ENCODE data around the gene COPS7A.
"Not testable (repeated sequence)": the region's sequence is repeated elsewhere in the genome, so short reads cannot be mapped to it uniquely, and the experiment has no call there.

The COPS7A gene

DNA sequence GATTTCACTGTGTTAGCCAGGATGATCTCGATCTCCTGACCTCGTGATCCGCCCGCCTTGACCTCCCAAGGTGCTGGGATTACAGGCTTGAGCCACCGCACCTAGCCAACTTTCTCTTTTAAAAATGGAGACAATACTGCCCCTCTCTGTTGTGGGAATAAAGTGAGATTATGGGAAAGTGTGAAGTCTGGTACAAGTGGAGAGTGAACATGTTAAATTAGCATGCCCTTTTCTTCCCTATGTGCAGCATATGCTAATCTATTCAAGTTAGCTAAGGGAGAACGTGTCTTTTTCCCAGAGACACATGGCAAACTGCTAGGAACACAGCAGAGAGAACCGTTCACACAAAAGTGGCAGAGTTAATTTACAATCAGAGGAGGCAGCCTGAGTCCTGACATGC lies 1.5 kb downstream of the COPS7A start:
- DNase-seq (ENCODE audit: low spot score) = no peak
- TF ChIP-seq, protein P1, sequence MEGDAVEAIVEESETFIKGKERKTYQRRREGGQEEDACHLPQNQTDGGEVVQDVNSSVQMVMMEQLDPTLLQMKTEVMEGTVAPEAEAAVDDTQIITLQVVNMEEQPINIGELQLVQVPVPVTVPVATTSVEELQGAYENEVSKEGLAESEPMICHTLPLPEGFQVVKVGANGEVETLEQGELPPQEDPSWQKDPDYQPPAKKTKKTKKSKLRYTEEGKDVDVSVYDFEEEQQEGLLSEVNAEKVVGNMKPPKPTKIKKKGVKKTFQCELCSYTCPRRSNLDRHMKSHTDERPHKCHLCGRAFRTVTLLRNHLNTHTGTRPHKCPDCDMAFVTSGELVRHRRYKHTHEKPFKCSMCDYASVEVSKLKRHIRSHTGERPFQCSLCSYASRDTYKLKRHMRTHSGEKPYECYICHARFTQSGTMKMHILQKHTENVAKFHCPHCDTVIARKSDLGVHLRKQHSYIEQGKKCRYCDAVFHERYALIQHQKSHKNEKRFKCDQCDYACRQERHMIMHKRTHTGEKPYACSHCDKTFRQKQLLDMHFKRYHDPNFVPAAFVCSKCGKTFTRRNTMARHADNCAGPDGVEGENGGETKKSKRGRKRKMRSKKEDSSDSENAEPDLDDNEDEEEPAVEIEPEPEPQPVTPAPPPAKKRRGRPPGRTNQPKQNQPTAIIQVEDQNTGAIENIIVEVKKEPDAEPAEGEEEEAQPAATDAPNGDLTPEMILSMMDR (IDR thresholded peaks at IDR 0.05) = no peak
- Histone ChIP-seq H3K27ac (no peak overlapping the region), H3K4me3 (no peak overlapping the region)

DNA sequence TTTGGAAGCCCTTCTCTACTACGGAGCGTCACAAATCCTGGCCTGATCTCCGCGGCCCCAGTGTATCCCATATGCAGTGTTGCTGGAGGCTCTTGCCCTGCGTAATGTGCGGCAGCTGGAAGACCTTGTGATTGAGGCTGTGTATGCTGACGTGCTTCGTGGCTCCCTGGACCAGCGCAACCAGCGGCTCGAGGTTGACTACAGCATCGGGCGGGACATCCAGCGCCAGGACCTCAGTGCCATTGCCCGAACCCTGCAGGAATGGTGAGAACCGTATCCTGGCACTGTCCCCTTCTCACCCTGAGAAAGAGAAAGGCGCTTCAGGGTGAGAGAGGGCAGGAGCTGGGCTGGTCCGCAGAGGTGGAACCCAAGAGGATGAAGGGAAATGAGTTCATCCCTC lies 5.3 kb downstream of the COPS7A start:
- no peak overlapping the region for H3K4me3 ChIP-seq
- no peak overlapping the region for H3K27ac ChIP-seq
- TF ChIP-seq, protein P1 (IDR thresholded peaks at IDR 0.05) = no peak
- no peak for DNase-seq (ENCODE audit: low spot score)

DNA sequence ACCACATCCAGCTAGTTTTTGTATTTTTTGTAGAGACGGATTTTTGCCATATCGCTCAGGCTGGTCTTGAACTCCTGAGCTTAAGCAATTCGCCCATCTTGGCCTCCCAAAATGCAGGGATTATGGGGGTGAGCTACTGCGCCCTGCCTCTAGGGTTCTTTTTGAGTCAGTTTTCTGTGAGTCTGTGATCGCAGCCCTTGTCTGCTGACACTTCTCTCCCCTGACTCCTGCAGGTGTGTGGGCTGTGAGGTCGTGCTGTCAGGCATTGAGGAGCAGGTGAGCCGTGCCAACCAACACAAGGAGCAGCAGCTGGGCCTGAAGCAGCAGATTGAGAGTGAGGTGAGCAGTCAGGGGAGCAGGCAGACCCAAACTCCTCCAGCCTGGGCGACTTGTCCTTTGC lies 6.3 kb downstream of the COPS7A start:
- H3K27ac ChIP-seq = no peak overlapping the region
- DNase-seq (ENCODE audit: low spot score) = no peak

GRCh38 chr12:6734506-6735387 lies 10.9 kb downstream of the COPS7A start:
- Histone ChIP-seq H3K27ac (no peak overlapping the region), H3K4me3 (no peak overlapping the region)
- no peak for DNase-seq (ENCODE audit: low spot score)
- TF ChIP-seq, protein P1 (IDR thresholded peaks at IDR 0.05) = no peak

More for the DNA sequence above, 6.3 kb downstream of the COPS7A start:
- TF ChIP-seq, protein P1 (IDR thresholded peaks at IDR 0.05) = no peak
- H3K4me3 ChIP-seq = no peak overlapping the region

DNA sequence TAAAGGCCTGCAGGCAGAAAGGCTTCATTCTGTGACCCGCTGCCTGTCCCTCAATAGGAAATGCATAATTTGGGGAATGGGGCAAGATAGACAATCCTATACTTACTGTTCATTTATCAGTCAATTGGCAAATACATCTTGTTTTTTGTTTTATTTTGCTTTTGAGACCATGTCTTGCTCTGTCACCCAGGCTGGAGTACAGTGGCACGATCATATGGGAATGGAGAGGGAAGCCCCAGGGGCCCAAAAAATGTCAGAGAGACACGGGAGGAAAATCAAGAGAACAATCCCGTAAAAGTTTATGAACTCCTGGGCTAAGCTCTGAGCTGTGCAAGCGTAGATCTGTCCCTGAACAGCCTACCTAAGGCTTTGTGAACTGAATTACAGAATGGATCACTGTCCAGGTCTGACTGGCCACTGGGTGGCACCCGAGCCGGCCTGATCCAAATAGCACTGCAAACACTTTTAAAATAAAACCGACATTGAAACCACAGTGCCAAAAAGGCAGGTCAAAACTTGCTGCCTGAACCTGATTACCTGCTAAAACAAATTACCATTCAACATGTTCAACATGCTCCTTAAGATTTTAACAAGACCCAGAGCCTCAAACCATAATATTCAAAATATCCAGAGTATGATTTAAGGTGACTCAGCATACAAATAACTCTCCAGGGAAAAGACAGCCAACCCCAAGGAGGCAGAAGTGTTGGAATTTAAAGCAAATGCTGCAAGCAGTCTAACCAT lies 11.8 kb downstream of the COPS7A start:
- Histone ChIP-seq H3K4me3 (no peak overlapping the region), H3K27ac (peak overlapping the region in 1 of 2 donors; percentile 31)
- DNase-seq (ENCODE audit: low spot score) = no peak
- TF ChIP-seq, protein P1 (IDR thresholded peaks at IDR 0.05) = peak; percentile 52

GRCh38 chr12:6736754-6737153 lies 12.9 kb downstream of the COPS7A start:
- TF ChIP-seq, protein P1 (IDR thresholded peaks at IDR 0.05) = no peak
- H3K4me3 ChIP-seq = no peak overlapping the region
- no peak for DNase-seq (ENCODE audit: low spot score)

GRCh38 chr12:6742080-6742479 lies 18.2 kb downstream of the COPS7A start:
- H3K27ac ChIP-seq = not testable (repeated sequence)

More at GRCh38 chr12:6736754-6737153, 12.9 kb downstream of the COPS7A start:
- H3K27ac ChIP-seq = no peak overlapping the region

More at GRCh38 chr12:6742080-6742479, 18.2 kb downstream of the COPS7A start:
- not testable (repeated sequence) for H3K4me3 ChIP-seq; DNase-seq (ENCODE audit: low spot score)

Measured in coronary artery (tissue), 2 donors.